Measurements from ENCODE around the gene POLR2C.
A peak's percentile ranks its signal among the peaks of the same experiment; 100 is the strongest.

DNA sequence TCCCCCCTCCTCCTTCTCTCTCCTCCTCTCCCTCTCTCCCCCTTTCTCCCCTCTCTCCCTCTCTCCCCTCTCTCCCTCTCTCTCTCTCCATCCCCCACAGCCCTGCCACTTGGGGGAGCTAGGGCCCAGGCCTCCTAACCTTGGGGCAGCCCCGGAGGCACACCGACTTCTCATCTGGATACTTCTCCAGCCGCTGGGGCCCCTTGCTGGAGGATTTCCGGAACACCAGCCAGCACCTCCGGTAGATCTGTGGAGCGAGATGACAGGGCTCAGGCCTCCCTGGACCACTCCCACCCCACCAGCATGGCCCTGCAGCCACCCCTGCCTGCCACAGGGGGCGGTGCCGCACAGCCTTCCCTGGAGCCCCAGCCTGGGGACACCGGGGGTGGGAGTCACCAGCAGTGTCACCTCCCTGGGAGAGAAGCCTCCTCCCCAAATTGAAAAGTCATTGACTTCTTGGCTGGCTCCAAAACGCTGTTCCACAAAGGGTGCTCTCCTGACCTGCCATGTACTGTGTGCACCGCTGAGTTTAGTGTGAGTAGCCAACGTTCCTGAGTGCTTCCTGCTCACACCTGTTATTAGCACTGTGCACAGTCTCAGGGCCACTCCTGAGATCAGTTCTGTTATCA lies 13.3 kb downstream of the POLR2C start:
- TF ChIP-seq, protein P1, sequence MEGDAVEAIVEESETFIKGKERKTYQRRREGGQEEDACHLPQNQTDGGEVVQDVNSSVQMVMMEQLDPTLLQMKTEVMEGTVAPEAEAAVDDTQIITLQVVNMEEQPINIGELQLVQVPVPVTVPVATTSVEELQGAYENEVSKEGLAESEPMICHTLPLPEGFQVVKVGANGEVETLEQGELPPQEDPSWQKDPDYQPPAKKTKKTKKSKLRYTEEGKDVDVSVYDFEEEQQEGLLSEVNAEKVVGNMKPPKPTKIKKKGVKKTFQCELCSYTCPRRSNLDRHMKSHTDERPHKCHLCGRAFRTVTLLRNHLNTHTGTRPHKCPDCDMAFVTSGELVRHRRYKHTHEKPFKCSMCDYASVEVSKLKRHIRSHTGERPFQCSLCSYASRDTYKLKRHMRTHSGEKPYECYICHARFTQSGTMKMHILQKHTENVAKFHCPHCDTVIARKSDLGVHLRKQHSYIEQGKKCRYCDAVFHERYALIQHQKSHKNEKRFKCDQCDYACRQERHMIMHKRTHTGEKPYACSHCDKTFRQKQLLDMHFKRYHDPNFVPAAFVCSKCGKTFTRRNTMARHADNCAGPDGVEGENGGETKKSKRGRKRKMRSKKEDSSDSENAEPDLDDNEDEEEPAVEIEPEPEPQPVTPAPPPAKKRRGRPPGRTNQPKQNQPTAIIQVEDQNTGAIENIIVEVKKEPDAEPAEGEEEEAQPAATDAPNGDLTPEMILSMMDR (conservative IDR thresholded peaks at IDR 0.05; ENCODE audit: low read depth, low read length): peak; percentile 51
- TF ChIP-seq EZH2 (IDR thresholded peaks at IDR 0.05; ENCODE audit: borderline replicate concordance, low read depth, low read length, poor library complexity, severe bottlenecking): no peak

All from A673 (cell line).